ENCODE results near the gene LIPA.

The LIPA gene

DNA sequence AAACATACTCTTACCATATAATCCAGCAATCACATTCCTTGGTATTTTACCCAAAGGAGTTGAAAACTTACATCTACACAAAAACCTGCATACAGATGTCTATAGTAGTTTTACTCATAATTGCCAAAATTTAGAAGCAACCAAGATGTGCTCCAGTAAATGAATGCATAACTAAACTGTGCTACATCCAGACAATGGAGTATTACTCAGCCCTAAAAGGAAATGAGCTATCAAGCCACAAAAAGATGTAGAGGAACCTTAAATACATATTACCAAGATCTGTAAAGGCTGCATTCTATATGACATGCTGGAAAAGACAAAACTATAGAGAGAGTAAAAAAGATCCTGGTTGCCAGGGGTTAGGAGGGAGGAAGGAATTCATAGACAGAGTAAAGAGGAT lies 22.6 kb downstream of the LIPA start:
- TF ChIP-seq CTCF (conservative IDR thresholded peaks at IDR 0.05; ENCODE audit: low read depth, low read length), result no peak
- no peak overlapping the region for H3K4me2 ChIP-seq
- H3K27me3 ChIP-seq (ENCODE audit: insufficient read depth, low read depth), result no peaks in the 10 kb centered on the region
- H3K9ac ChIP-seq, result no peak overlapping the region
- no peak overlapping the region for H3K27ac ChIP-seq
- no peak overlapping the region for H2AFZ ChIP-seq (ENCODE audit: low read depth)
- no peaks in the 10 kb centered on the region for H3K36me3 ChIP-seq (ENCODE audit: insufficient read depth)
- H3K4me1 ChIP-seq (ENCODE audit: low read depth, poor library complexity, severe bottlenecking), result no peaks in the 10 kb centered on the region
- H3K79me2 ChIP-seq (ENCODE audit: insufficient read depth, low read depth), result no peaks in the 10 kb centered on the region
- H3K4me3 ChIP-seq (IDR thresholded peaks at IDR 0.05; ENCODE audit: insufficient read depth, low read depth, low read length), result no peak overlapping the region
- H4K20me1 ChIP-seq (ENCODE audit: insufficient read depth), result no peaks in the 10 kb centered on the region

DNA sequence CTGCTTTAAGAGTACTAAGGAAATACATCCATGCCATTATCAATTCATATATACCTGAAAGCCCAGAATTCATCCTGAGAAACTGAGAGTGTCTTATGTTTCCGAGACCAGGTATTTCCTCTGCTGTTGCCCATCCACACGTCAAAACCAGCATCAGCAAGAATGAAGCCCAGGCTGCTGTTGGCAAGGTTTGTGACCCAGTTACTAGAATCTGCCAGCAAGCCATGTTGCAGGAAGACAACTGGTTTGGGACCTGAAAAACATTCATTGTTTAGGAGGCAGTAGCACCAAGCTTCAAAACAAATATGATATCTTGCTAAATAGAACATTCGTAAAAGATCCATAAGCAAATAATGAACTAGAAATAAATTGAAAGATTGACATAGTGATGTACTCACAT lies 23.4 kb downstream of the LIPA start:
- TF ChIP-seq CTCF (conservative IDR thresholded peaks at IDR 0.05; ENCODE audit: low read depth, low read length), result no peak
- Histone ChIP-seq H3K4me2 (no peak overlapping the region), H3K9ac (no peak overlapping the region), H3K27me3 (ENCODE audit: insufficient read depth, low read depth) (no peaks in the 10 kb centered on the region), H3K79me2 (ENCODE audit: insufficient read depth, low read depth) (no peaks in the 10 kb centered on the region), H4K20me1 (ENCODE audit: insufficient read depth) (no peaks in the 10 kb centered on the region), H3K4me1 (ENCODE audit: low read depth, poor library complexity, severe bottlenecking) (no peaks in the 10 kb centered on the region), H3K4me3 (IDR thresholded peaks at IDR 0.05; ENCODE audit: insufficient read depth, low read depth, low read length) (no peak overlapping the region), H3K36me3 (ENCODE audit: insufficient read depth) (no peaks in the 10 kb centered on the region), H2AFZ (ENCODE audit: low read depth) (no peak overlapping the region), H3K27ac (no peak overlapping the region)

DNA sequence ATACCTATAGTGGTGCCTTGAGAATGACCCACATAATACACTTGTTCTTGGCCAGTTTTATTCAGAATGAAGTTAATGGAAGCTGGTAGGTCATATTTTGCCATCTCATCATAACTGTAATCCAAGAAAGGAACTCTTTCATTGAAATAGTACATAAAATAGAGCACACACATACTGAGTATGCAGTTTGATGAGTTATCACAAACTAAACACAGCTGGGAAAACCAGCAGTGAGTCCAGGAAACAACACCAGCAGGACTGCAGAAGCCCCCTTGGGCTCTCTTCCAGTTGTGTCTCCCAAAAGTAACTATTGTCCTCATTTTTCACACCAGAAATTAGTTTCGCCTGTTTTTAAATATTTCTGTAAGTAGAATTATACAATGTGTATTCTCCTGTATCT lies 24.7 kb downstream of the LIPA start:
- TF ChIP-seq CTCF (conservative IDR thresholded peaks at IDR 0.05; ENCODE audit: low read depth, low read length), result no peak

GRCh38 chr10:89224739-89225443 lies 26.7 kb downstream of the LIPA start:
- no peaks in the 10 kb centered on the region for H3K79me2 ChIP-seq (ENCODE audit: insufficient read depth, low read depth)
- H2AFZ ChIP-seq (ENCODE audit: low read depth), result no peak overlapping the region
- no peak overlapping the region for H3K4me3 ChIP-seq (IDR thresholded peaks at IDR 0.05; ENCODE audit: insufficient read depth, low read depth, low read length)
- H3K27ac ChIP-seq, result no peak overlapping the region
- no peak for TF ChIP-seq CTCF (conservative IDR thresholded peaks at IDR 0.05; ENCODE audit: low read depth, low read length)
- no peak overlapping the region for H3K4me2 ChIP-seq
- H3K4me1 ChIP-seq (ENCODE audit: low read depth, poor library complexity, severe bottlenecking), result no peaks in the 10 kb centered on the region
- H3K27me3 ChIP-seq (ENCODE audit: insufficient read depth, low read depth), result no peaks in the 10 kb centered on the region
- H3K9ac ChIP-seq, result no peak overlapping the region
- H3K36me3 ChIP-seq (ENCODE audit: insufficient read depth), result no peaks in the 10 kb centered on the region
- no peaks in the 10 kb centered on the region for H4K20me1 ChIP-seq (ENCODE audit: insufficient read depth)

More for the DNA sequence above, 24.7 kb downstream of the LIPA start:
- Histone ChIP-seq H3K9ac (no peak overlapping the region), H3K27ac (no peak overlapping the region), H4K20me1 (ENCODE audit: insufficient read depth) (no peaks in the 10 kb centered on the region), H3K79me2 (ENCODE audit: insufficient read depth, low read depth) (no peaks in the 10 kb centered on the region), H3K36me3 (ENCODE audit: insufficient read depth) (no peaks in the 10 kb centered on the region), H2AFZ (ENCODE audit: low read depth) (no peak overlapping the region), H3K27me3 (ENCODE audit: insufficient read depth, low read depth) (no peaks in the 10 kb centered on the region), H3K4me2 (no peak overlapping the region), H3K4me3 (IDR thresholded peaks at IDR 0.05; ENCODE audit: insufficient read depth, low read depth, low read length) (no peak overlapping the region), H3K4me1 (ENCODE audit: low read depth, poor library complexity, severe bottlenecking) (no peaks in the 10 kb centered on the region)
